IPS-15b (cell line): Measurements from ENCODE around the gene THBS4.

Source experiments
- H3K27me3 ChIP-seq: one replicate; pipeline ENCODE4 v1.6.1; 2013; ENCODE audit warnings: low read length; ENCODE audit not compliant: control insufficient read depth, insufficient read depth
- H3K36me3 ChIP-seq: one replicate; pipeline ENCODE4 v1.6.1; 2013; ENCODE audit warnings: low read length; ENCODE audit not compliant: control insufficient read depth, insufficient read depth
- H3K4me1 ChIP-seq: one replicate; pipeline ENCODE4 v1.6.1; 2013; ENCODE audit warnings: mild to moderate bottlenecking, low read length; ENCODE audit not compliant: control insufficient read depth, insufficient read depth
- H3K4me3 ChIP-seq: one replicate; pipeline ENCODE4 v1.5.1; 2013; ENCODE audit warnings: low read depth, low read length
- H3K9ac ChIP-seq: one replicate; pipeline ENCODE4 v1.6.1; 2013; ENCODE audit warnings: low read depth, mild to moderate bottlenecking, low read length
- H3K9me3 ChIP-seq: one replicate; pipeline ENCODE4 v1.6.1; 2013; ENCODE audit warnings: mild to moderate bottlenecking, low read length; ENCODE audit not compliant: control insufficient read depth, insufficient read depth

The THBS4 gene

DNA sequence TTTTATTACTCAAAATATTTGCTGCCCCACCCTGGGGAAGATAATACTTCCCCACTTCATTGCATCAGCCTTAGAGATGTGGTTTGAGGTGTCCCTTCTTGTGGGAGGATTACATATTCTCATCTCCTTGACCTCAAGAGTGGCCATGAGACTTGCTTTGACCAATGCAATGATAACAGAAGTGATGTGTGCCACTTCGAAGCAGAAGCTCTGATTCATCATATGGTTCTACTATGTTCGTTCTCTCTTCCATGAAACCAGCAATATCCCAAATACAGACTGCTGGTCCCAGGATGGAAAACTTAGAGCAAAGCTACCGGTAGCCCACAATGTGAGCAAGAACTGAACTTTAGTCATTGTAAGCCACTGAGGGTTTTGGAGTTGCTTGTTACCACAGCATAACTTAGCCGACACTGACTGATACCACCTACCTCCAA is 92.0 kb downstream of the THBS4 start:
- Histone ChIP-seq H3K4me3 (no peak overlapping the region), H3K4me1 (peaks cover 10% of the 10 kb centered on the region), H3K36me3 (no peaks in the 10 kb centered on the region), H3K9ac (no peak overlapping the region), H3K27me3 (no peaks in the 10 kb centered on the region), H3K9me3 (peaks cover 3% of the 10 kb centered on the region)

DNA sequence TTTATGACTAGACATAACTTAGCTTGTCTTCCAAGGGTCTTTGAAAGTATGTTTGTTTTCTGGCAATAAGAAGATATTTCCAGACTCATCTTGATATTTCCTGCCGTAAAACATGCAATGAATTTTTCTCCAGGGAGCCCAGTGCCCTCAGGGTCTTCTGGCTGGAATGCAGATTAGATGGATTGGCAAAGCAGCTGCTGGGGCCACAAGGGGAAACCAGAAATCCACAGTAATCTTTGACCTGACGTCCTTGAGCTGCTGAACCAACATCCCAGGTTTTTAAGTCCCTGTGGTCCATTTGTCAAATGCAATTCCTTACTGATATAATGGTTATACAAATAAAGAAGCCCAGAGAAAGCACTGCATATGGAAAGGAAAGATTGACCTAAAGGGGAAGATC is 93.0 kb downstream of the THBS4 start:
- Histone ChIP-seq H3K4me3 (no peak overlapping the region), H3K9me3 (peaks cover 3% of the 10 kb centered on the region), H3K4me1 (peaks cover 10% of the 10 kb centered on the region), H3K36me3 (no peaks in the 10 kb centered on the region), H3K9ac (no peak overlapping the region), H3K27me3 (no peaks in the 10 kb centered on the region)

DNA sequence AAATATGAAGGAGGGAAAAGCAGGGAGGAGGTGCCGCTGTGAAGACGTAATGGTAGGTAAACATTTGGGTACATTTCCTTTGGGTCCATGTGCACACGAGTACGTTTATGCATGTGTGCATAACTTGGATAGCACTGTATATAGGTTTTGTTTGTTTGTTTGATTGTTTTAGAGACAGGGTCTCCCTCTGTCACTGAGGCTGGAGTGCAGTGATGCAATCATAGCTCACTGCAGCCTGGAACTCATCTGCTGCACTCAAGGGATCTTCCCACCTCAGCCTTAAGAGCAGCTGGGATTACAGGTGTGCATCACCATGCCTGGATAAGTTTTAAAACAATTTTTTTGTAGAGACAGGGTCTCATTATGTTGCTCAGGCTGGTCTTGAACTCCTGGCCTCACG is 94.0 kb downstream of the THBS4 start:
- Histone ChIP-seq H3K9me3 (peaks cover 3% of the 10 kb centered on the region), H3K4me1 (peaks cover 13% of the 10 kb centered on the region), H3K4me3 (no peak overlapping the region), H3K9ac (no peak overlapping the region), H3K36me3 (no peaks in the 10 kb centered on the region), H3K27me3 (no peaks in the 10 kb centered on the region)
